ENCODE results near the gene SH3GL3.

The SH3GL3 gene

GRCh38 chr15:83605111-83605945, 158.2 kb downstream of the SH3GL3 start:
- no peak for TF ChIP-seq CTCF (IDR thresholded peaks at IDR 0.05; ENCODE audit: insufficient read depth, low read length, missing control alignments)
- no peak overlapping the region for H3K4me3 ChIP-seq (ENCODE audit: low read depth, low read length)
- DNase-seq (ENCODE audit: low read depth, low spot score) = no peak
- CTCF ChIA-PET = no interaction called here
- POLR2A ChIA-PET = no interaction called here

- no peak overlapping the region for H3K4me3 ChIP-seq (ENCODE audit: low read depth, low read length)
- CTCF ChIA-PET = no interaction called here
- no peak for TF ChIP-seq CTCF (IDR thresholded peaks at IDR 0.05; ENCODE audit: insufficient read depth, low read length, missing control alignments)
- POLR2A ChIA-PET = no interaction called here
- DNase-seq (ENCODE audit: low read depth, low spot score) = no peak
These were observed 163.0 kb downstream of the SH3GL3 start for GRCh38 chr15:83610132-83610531.

- H3K4me3 ChIP-seq (ENCODE audit: low read depth, low read length) = no peak overlapping the region
- ChIA-PET CTCF (no interaction called here), POLR2A (no interaction called here)
- no peak for TF ChIP-seq CTCF (IDR thresholded peaks at IDR 0.05; ENCODE audit: insufficient read depth, low read length, missing control alignments)
- no peak for DNase-seq (ENCODE audit: low read depth, low spot score)
These were observed 164.0 kb downstream of the SH3GL3 start for GRCh38 chr15:83610901-83611685.

- CTCF ChIA-PET = no interaction called here
- POLR2A ChIA-PET = no interaction called here
These were observed 165.1 kb downstream of the SH3GL3 start for GRCh38 chr15:83612226-83612625.

GRCh38 chr15:83612898-83613635, 165.9 kb downstream of the SH3GL3 start:
- ChIA-PET POLR2A (no interaction called here), CTCF (no interaction called here)
- H3K4me3 ChIP-seq (ENCODE audit: low read depth, low read length) = no peak overlapping the region
- no peak for DNase-seq (ENCODE audit: low read depth, low spot score)
- TF ChIP-seq CTCF (IDR thresholded peaks at IDR 0.05; ENCODE audit: insufficient read depth, low read length, missing control alignments) = no peak

More at GRCh38 chr15:83612226-83612625, 165.1 kb downstream of the SH3GL3 start:
- no peak overlapping the region for H3K4me3 ChIP-seq (ENCODE audit: low read depth, low read length)
- no peak for TF ChIP-seq CTCF (IDR thresholded peaks at IDR 0.05; ENCODE audit: insufficient read depth, low read length, missing control alignments)
- DNase-seq (ENCODE audit: low read depth, low spot score) = no peak

GRCh38 chr15:83613714-83614113, 166.6 kb downstream of the SH3GL3 start:
- POLR2A ChIA-PET = no interaction called here
- CTCF ChIA-PET = no interaction called here
- TF ChIP-seq CTCF (IDR thresholded peaks at IDR 0.05; ENCODE audit: insufficient read depth, low read length, missing control alignments) = no peak

More at GRCh38 chr15:83613714-83614113, 166.6 kb downstream of the SH3GL3 start:
- no peak for DNase-seq (ENCODE audit: low read depth, low spot score)
- no peak overlapping the region for H3K4me3 ChIP-seq (ENCODE audit: low read depth, low read length)
